Rectal smooth muscle tissue (tissue), 1 donor: ENCODE results near the gene SLIT1.

ENCODE experiments used
- H3K27ac ChIP-seq: one replicate; pipeline ENCODE4 v1.7.0; 2013; ENCODE audit warnings: low read depth, low read length, inconsistent platforms
- H3K27me3 ChIP-seq: one replicate; pipeline ENCODE4 v1.7.0; 2013; ENCODE audit warnings: low read length; ENCODE audit not compliant: control insufficient read depth, insufficient read depth
- H3K36me3 ChIP-seq: one replicate; pipeline ENCODE4 v1.7.0; 2013; ENCODE audit warnings: low read length; ENCODE audit not compliant: control insufficient read depth, insufficient read depth
- H3K4me1 ChIP-seq: one replicate; pipeline ENCODE4 v1.7.0; 2013; ENCODE audit warnings: low read length; ENCODE audit not compliant: control insufficient read depth, insufficient read depth
- H3K4me3 ChIP-seq: one replicate; pipeline ENCODE4 v1.7.0; 2013; ENCODE audit warnings: low read length
- H3K9ac ChIP-seq: one replicate; pipeline ENCODE4 v1.7.0; 2013; ENCODE audit warnings: low read length

SLIT1 gene

DNA sequence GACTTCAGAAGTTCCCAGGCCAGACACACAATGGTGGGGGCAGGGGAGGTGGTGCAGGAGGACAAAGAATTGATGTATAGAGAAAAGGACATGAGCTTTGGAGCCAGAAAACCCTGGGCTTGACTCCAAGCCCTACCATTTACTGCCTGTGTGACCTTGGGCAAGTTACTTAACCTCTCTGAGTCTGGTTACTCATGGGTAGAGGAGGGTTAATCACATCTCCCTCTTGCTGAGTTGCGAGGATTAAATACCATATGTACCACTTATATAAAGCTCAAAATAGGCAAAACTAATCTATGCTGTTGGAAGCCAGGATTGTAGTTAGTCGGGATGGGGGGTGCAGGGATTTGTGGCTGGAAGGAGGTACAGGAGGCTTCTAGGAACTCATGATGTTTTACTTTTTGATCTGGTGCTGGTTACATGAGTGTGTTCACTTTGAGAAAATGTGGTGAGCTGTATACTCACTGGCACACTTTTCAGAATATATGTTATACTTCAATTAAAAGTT is 106.8 kb downstream of the SLIT1 start:
- Histone ChIP-seq H3K9ac (no peak overlapping the region), H3K4me3 (no peak overlapping the region), H3K27ac (no peak overlapping the region), H3K4me1 (no peaks in the 10 kb centered on the region), H3K27me3 (no peaks in the 10 kb centered on the region), H3K36me3 (no peaks in the 10 kb centered on the region)

GRCh38 chr10:97078261-97078937 is 107.4 kb downstream of the SLIT1 start:
- Histone ChIP-seq H3K4me3 (no peak overlapping the region), H3K36me3 (no peaks in the 10 kb centered on the region)

GRCh38 chr10:97076781-97077180 is 109.0 kb downstream of the SLIT1 start:
- H3K27ac ChIP-seq: no peak overlapping the region
- no peaks in the 10 kb centered on the region for H3K36me3 ChIP-seq
- H3K27me3 ChIP-seq: no peaks in the 10 kb centered on the region
- H3K4me3 ChIP-seq: no peak overlapping the region
- H3K4me1 ChIP-seq: no peaks in the 10 kb centered on the region
- no peak overlapping the region for H3K9ac ChIP-seq

More at GRCh38 chr10:97078261-97078937, 107.4 kb downstream of the SLIT1 start:
- no peak overlapping the region for H3K27ac ChIP-seq
- no peaks in the 10 kb centered on the region for H3K27me3 ChIP-seq
- no peaks in the 10 kb centered on the region for H3K4me1 ChIP-seq
- no peak overlapping the region for H3K9ac ChIP-seq

DNA sequence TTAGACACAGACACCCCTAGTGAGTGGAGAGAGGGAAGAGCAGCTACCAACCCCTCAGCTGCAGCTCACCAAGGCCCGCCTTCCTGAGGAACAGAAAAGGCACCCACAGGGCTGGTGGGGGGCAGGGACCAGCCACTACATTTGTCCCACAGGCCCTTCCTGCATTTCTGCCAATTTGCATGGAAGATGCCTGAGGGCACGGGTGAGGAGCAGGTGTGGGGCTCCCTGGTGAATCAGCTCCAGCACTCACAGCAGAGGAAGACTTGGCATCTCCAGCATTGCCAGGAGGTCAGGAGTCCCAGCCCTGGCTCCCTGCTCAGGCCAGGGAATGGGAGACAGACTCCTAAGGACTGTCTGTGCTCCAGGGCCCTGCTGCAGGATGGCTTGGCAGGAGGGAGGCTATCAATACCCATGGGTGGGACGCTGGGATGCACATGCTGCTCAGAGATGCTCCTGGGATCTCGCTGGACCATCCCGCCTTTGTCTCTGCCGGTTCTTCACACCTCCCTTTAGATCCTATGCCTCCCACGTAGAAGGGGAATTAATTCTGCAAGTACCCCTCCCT is 109.7 kb downstream of the SLIT1 start:
- H3K36me3 ChIP-seq: no peaks in the 10 kb centered on the region
- H3K27me3 ChIP-seq: no peaks in the 10 kb centered on the region
- no peak overlapping the region for H3K4me3 ChIP-seq
- H3K4me1 ChIP-seq: no peaks in the 10 kb centered on the region
- no peak overlapping the region for H3K27ac ChIP-seq
- no peak overlapping the region for H3K9ac ChIP-seq

DNA sequence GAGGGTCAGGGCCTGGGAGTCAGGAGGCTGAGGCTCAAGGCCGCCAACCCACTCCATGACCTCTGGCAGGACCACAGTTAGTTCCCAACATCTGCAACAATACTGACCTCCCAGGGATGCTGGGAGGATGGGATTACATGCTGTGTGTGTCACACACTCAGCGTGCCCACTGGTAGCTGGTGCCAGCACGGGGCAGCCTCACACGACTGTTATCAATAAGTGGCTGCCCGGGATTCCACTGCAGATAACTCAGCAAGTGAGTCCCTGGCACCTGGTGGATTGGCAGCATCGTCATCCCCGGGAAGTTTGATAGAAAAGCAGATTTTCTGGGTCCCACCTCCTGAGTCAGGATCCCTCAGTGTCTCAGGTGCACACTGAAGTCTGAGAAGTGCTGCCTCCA is 110.3 kb downstream of the SLIT1 start:
- Histone ChIP-seq H3K36me3 (no peaks in the 10 kb centered on the region), H3K4me3 (no peak overlapping the region), H3K9ac (no peak overlapping the region), H3K27ac (no peak overlapping the region), H3K27me3 (no peaks in the 10 kb centered on the region), H3K4me1 (no peaks in the 10 kb centered on the region)

- Histone ChIP-seq H3K27me3 (no peaks in the 10 kb centered on the region), H3K4me1 (no peaks in the 10 kb centered on the region), H3K36me3 (no peaks in the 10 kb centered on the region), H3K27ac (no peak overlapping the region), H3K9ac (no peak overlapping the region), H3K4me3 (no peak overlapping the region)
These were observed 111.3 kb downstream of the SLIT1 start for GRCh38 chr10:97074256-97075145.

- H3K27me3 ChIP-seq: no peaks in the 10 kb centered on the region
These were observed 112.7 kb downstream of the SLIT1 start for GRCh38 chr10:97072851-97073665.

DNA sequence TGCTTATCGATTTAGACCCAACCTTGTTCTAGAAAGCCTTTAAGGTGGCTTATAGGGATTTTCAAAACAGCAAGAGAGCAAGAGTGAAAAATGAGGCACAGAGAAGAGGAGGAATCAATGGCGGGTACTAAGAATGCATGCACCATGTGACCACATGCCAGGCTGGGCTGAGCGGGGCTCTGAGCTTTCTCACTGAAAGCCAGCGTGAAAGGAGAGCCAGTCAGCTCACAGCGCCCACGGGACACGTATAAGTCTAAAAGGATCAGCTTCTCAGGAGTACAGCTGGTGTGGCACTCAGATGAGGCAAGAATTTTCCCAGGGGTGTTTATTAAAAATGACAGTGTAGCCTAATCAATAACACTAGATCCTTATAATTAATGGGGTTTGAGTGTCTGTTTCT is 114.3 kb downstream of the SLIT1 start:
- H3K4me3 ChIP-seq: no peak overlapping the region
- no peaks in the 10 kb centered on the region for H3K36me3 ChIP-seq
- H3K4me1 ChIP-seq: no peaks in the 10 kb centered on the region
- H3K27me3 ChIP-seq: no peaks in the 10 kb centered on the region
- no peak overlapping the region for H3K27ac ChIP-seq
- no peak overlapping the region for H3K9ac ChIP-seq

More at GRCh38 chr10:97072851-97073665, 112.7 kb downstream of the SLIT1 start:
- Histone ChIP-seq H3K9ac (no peak overlapping the region), H3K4me1 (no peaks in the 10 kb centered on the region), H3K36me3 (no peaks in the 10 kb centered on the region), H3K4me3 (no peak overlapping the region), H3K27ac (no peak overlapping the region)

- Histone ChIP-seq H3K27me3 (no peaks in the 10 kb centered on the region), H3K4me3 (no peak overlapping the region), H3K4me1 (no peaks in the 10 kb centered on the region), H3K36me3 (no peaks in the 10 kb centered on the region), H3K27ac (no peak overlapping the region), H3K9ac (no peak overlapping the region)
These were observed 116.0 kb downstream of the SLIT1 start for GRCh38 chr10:97069576-97070362.

DNA sequence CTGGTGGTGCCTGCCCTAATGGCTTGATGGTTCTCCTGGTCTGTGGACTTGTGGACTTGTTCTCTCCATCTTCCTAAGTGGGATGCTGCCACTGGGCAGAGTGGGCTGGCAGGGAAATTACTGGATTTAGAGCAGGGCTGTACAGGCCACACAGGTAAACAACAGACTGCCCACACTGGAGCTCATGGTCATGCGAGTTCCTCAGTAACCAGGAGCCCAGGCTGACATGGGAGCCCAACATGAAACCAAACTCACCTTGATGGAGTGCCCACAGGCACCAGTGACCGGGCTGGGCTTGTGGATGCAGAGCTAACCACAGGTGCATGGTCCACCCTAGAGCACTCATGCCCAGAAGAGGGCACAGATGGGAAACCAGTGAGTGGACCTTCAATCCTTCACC is 116.7 kb downstream of the SLIT1 start:
- no peak overlapping the region for H3K27ac ChIP-seq
- H3K9ac ChIP-seq: no peak overlapping the region
- H3K4me1 ChIP-seq: no peaks in the 10 kb centered on the region
- no peak overlapping the region for H3K4me3 ChIP-seq
- no peaks in the 10 kb centered on the region for H3K36me3 ChIP-seq
- no peaks in the 10 kb centered on the region for H3K27me3 ChIP-seq

DNA sequence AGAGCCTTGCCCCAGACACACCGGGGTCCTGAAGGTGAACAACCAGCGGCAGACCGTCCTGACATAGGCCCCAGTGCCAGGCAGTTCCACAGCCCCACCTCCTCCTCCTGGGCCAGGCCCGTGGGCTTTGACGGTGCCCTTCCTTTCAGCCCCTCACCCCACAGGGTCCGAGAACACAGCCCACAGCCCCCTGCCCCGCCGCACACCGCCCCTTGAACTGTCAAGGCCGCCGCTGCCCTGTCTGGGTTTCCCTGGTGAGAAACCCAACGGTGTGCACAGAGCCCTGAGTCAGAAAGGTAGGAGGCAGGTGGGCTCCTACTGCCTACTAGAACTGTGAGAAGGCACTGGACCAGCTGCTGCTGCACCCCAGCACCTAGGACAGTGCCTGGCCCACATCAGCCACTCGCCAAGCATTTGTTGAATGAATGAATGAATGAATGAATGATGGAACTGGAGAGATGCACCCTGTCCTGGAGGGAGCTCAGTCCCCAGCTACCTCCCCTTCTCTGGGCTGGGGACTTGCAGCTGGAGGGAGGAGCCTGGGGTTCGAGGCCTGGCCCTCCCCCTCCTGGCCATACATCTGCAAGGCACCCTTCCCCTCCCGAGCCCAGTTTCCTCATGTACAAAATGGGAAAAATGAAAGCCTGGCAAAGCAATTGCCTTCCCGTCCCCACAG is 117.9 kb downstream of the SLIT1 start:
- Histone ChIP-seq H3K9ac (no peak overlapping the region), H3K27me3 (no peaks in the 10 kb centered on the region), H3K4me3 (no peak overlapping the region), H3K4me1 (no peaks in the 10 kb centered on the region), H3K36me3 (no peaks in the 10 kb centered on the region), H3K27ac (no peak overlapping the region)
